NCI-H82 treated with DMSO at 0.1 percent for 48 hours (cell line): ENCODE results near the gene RASEF.

Source experiments
- DNase-seq: peaks from one replicate; lab custom pipeline; 2025; ENCODE audit not compliant: unreplicated experiment; lab: John Stamatoyannopoulos, UW

The RASEF gene

DNA sequence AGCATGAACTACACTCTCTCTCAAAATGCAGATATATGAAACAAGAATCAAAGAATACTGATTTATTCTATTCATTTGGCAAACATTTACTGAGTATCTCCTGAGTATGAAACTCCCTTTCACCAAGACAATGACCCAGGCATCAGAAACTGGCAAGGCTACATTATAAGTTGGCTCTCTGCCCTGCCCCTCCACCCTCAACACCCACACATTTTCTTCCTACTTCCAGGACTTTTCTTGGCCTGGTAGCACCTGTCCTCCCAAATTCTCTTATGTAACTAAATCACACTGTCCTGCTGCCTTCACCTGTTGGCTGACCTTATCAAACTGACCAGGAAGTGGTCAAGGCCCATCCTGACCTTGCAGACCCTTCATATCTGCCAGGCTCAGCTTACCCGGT, 3.5 kb downstream of the RASEF start:
- no peak for DNase-seq

GRCh38 chr9:83056911-83057310, 6.0 kb downstream of the RASEF start:
- no peak for DNase-seq

GRCh38 chr9:83056174-83056573, 6.8 kb downstream of the RASEF start:
- no peak for DNase-seq

DNA sequence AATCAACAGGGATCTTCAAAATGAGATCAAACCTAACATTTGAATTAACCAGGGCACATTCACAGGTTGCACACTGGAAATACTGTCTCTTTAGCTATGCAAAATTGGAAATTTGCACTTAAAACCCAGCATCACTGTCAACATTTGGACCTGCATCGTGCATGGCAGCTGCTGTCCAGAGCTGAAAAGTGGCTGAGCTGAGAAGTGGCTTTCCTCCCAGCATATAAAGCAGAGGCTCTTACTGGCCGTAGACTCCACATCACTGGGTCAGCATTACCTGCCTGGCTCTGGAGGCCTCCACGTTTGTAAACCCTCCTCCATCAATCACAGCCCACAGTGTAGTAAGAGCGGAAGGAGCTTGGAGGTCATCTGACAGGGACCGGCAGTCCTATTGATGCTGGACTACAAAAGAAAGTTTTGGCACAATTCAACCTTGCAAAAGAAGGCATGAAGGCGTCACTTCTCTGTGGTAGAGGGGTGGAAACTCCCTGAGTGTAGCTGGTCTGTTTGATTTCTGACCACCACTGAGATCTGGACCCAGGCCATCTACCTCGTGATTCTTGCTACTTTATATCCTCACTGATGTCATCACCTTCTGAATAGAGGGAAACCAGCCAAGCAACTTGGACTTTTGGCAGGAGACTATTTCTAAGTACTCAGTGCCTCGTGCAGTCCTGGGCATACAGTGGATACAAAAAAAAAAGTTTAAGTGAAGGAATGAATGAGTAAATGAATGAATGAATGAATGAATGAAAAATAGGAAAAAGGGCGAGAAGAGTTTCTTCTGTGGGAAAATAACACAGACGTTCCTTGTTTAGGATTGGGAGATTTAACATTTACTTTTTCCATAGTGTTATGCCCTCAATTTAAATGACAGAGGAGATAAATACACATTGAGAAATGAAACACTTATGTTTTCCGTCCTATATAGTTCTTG, 14.8 kb downstream of the RASEF start:
- no peak for DNase-seq

GRCh38 chr9:83043597-83043996, 19.3 kb downstream of the RASEF start:
- DNase-seq = no peak

- no peak for DNase-seq
These were observed 21.2 kb downstream of the RASEF start for GRCh38 chr9:83041771-83042170.

GRCh38 chr9:83039303-83039702, 23.6 kb downstream of the RASEF start:
- DNase-seq = no peak

DNA sequence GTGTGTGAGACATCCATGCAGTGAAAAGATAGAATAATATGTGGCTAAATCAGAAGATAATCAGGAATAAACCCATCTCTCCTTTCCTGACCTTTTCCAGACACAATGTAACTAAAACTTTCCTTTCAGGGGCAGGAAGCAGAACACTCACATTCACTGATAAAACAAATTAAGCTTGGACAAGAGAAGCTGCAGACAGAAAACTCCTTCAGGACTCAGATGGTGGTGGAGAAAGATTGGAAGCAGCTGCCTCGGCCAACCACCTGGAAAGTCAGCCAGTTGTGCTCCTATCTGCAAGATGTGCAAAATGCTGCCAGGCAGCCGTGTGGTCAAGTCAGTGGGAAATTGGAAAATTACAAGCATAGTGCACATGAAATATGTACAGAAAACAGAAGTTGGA, 26.9 kb downstream of the RASEF start:
- no peak for DNase-seq

DNA sequence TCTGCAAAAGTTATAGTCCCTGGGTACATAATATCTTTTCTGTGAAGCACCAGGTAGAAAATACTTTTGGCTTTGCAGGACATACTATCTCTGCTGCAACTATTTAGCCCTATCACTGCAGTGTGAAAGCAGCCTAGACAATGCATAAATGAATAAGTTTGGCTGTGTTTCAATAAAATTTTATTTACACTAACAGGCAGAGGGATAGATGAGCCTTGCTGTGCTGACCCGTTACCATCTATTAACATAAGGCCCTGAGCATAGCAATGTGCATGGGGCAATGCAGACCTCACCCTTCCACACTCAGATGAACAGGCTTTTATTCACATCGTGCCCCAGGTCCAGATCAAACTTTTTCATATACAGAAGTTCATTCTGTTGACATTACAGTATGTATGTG, 27.8 kb downstream of the RASEF start:
- no peak for DNase-seq

- DNase-seq = no peak
These were observed 28.4 kb downstream of the RASEF start for GRCh38 chr9:83034587-83034986.

- no peak for DNase-seq
These were observed 28.9 kb downstream of the RASEF start for GRCh38 chr9:83034026-83034425.

GRCh38 chr9:83032065-83032625, 30.8 kb downstream of the RASEF start:
- DNase-seq = no peak

DNA sequence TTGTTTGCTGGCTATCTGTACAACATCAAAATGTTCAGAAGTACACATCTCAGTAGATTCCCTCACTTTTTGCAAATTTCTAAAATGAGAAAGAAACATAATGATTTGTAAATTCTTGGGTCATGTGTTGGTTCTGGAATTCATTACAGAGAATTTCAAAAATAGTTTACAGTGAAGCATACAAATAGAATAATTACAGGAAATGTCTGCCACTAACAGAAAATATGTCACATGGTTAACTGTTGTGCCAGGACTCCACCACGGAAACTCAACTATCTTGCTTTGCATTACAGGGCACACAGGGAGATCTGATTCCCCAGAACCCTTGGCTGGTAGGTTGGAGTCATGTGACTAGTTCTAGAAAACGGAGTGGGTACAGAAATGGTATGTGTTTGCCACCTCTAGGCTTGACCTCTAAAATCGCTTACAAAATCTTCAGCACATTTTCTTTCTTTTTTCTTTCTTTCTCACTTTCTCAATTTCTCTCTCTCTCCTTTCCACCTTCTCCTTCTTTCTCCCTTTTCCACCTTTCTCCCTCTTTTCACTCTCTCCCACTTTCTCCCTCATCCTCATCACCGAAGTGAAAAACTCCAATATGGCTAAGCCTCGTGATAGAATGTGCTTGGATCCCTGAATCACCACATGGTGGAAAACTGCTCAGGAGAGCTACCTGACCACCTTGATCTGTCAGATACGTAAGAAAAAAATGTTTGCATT, 32.4 kb downstream of the RASEF start:
- no peak for DNase-seq

- DNase-seq = no peak
These were observed 33.3 kb downstream of the RASEF start for GRCh38 chr9:83029531-83030137.

DNA sequence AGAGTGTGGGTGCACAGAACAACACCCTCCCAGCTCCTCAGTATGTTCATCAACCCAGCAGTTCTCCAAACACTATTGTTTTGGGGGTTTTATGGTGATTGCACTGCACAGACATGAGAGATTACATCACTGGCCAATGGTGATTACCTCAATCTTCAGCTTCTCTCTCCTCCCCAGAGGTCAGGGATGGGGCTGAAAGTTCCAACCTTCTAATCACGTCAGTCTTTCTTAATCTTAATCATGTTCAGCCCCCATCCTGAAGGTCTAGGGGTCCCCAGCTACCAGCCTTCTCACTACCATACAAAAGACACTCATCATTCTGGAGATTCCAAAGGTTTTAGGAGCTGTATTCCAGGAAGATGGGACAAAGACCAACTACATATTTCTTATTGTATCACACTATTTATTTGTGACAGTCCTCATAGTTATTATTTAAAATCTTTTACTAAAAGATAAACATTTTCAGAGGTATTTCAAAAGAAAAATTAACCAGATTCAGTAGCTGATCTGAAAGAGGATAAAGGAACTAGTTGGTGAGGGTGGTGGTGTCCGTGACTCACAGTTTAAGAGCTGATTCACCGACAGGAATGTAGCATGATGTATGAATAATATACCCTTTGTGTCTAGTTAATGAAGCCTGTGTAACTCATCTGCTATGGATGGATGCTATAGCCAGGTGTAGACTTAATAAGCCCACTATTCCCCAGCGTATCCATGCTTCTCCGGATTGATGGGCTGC, 35.6 kb downstream of the RASEF start:
- no peak for DNase-seq

DNA sequence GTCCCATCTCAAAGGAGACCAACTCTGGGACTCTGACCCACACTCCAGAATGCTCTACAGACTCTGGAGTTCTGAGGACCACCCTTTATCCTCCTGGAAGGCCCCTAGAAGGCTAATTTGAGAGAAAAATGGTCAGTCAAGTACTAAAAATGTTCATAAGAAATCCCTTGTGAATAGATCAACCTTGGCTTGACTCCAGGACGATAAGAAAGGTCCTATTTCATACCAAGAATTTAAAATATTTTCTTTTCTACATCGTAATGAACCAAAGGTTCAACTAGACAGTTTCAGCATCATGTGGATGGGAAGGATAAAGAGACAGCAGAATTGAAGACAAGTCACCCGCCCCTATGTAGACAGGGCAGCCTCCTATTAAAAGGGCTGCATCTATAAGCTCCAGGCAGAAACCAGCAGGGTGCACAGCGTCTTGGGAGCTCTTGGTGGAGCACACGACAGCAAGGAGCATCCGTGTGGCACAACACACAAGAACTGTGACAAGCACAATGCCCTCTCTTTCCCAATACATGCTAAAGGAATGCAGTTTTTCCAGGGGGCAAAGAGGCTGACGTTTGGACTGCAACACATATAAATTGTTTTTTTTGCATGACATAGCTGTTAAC, 38.3 kb downstream of the RASEF start:
- no peak for DNase-seq

DNA sequence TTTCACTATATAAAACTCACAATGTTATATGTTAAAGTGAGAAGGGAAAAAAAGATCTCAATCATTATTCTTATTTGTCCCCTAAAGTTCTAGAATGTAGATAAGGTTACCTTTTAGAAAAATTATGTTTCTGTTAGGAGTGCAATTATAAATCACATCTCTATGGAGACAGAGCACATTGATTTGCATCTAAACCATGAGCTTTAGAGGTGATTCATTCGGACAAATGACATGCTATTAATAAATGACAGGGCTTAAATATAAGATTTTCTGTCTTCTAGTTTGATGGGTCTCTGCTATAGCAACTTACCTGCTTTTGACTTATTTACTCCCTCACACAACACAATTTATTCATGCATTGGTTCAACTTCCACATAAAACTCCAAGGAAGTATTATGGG, 39.8 kb downstream of the RASEF start:
- DNase-seq = no peak

DNA sequence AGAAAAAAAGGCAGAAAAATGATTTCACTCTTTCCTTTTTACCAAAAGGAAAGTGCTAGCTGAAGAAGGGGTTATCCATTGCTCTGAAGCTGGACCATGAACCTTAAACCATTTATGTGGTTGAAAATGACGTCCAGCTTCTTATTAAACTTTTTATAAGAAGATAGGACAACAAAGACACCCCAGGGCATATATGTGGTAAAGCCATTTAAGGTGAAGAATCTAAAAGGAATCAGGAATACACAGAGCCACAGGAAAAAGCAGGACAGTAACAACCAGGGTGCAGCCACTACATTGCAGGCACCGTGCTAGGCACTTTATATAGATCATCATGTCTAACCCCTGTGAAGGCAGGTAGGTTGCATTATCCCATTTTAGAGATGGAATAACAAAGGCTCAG, 42.1 kb downstream of the RASEF start:
- no peak for DNase-seq

DNA sequence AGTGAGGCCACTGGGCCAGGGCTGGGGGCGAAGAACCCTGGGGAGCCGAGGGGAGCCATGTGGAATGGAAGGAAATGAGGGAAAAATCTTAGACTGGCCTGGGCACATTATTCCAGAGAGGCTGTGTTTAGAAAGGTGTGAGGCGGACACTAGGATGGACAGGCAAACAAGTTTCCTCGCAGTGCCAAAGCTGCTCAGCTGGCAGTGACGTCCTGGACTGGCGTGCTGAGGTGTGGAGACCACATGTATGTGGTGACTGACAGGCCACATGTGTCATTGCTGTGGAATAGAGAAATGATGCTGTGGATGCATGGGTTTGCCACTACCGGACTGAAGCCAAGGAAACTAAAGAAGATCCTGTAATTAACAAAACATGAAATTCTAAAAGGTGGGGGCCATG, 42.6 kb downstream of the RASEF start:
- DNase-seq = no peak

DNA sequence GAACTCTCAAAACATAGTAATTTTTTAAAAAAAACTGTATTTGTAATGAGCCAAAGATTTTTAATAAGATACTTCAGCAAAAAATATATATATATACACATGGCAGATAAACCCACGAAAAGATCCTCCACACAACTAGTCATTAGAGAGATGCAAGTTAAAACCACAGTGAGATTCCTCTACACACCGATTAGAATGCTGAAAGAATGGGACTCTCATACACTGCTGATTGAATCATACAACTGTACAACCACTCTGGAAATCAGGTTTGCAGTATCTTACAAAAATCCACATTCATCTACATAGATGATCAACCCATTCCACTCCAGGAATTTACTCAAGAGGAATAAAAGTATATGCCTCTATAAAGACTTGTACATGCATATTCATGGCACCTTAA, 43.7 kb downstream of the RASEF start:
- DNase-seq = no peak

DNA sequence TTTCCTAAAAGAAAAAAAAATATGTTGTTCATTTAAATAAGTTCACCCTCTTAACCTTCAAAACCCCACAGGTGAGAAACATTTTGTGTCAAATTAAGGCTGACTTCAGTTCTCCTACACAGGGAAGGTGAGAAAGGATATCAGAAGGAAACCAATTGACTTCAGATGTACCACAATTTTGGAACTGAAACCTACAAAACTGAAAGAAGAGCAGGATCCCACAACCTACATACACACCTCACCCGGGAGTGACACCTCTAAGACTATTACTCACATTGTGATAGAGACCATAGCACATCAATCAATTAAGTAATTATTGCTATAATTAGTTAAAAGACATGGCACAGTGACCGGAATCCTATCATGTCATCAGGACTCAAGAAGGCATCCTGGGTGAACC, 47.0 kb downstream of the RASEF start:
- no peak for DNase-seq
